HEK293 (cell line): ENCODE data around the gene NID2.

Experiments used
- CTCF ChIA-PET: fragments of 350-600 bp; formaldehyde crosslinking; extraction: SDS; loops from one replicate; lab custom pipeline; 2021; ENCODE audit warnings: antibody characterized with exemption; lab: Yijun Ruan, JAX
- POLR2A ChIA-PET: fragments of 300-600 bp; formaldehyde crosslinking; extraction: SDS; loops from one replicate; lab custom pipeline; 2020; ENCODE audit warnings: antibody characterized with exemption, inconsistent platforms; lab: Yijun Ruan, JAX
- H3K27ac ChIP-seq: fragments of 200-500 bp; sonication (Bioruptor generic); 2 replicates; pipeline ENCODE4 v1.5.1; 2014; ENCODE audit warnings: low read depth, low read length, control low read depth, inconsistent platforms; ENCODE audit errors: extremely low read depth
- H3K36me3 ChIP-seq, 2 experiments: fragments of 200-500 bp in 1 of 2; sonication (Bioruptor generic) in 1 of 2; 1 replicate in 1 of 2; 2 replicates in 1 of 2; pipeline ENCODE4 v1.5.1; 2014 to 2017; ENCODE audit warnings: inconsistent platforms in 2 of 2, low read length in 2 of 2; ENCODE audit not compliant: control insufficient read depth in 2 of 2, insufficient read depth in 1 of 2
- H3K4me1 ChIP-seq: fragments of 200-500 bp; sonication (Bioruptor generic); 2 replicates; pipeline ENCODE4 v1.5.1; 2014; ENCODE audit warnings: mild to moderate bottlenecking, low read length, inconsistent platforms; ENCODE audit not compliant: control insufficient read depth, insufficient read depth
- H3K4me3 ChIP-seq: 2 replicates; pipeline ENCODE4 v1.5.1; 2011; ENCODE audit warnings: low read depth, mild to moderate bottlenecking, control low read depth, low read length, moderate library complexity
- H3K9me3 ChIP-seq: fragments of 200-500 bp; sonication (Bioruptor generic); 2 replicates; pipeline ENCODE4 v1.5.1; 2014; ENCODE audit warnings: low read depth, low read length, inconsistent platforms; ENCODE audit not compliant: control insufficient read depth, insufficient read depth
- KLF8 ChIP-seq: fragments of 450-650 bp; formaldehyde crosslinking; IDR thresholded peaks from 2 replicates; pipeline ENCODE4 v1.5.1; 2016; ENCODE audit warnings: missing biosample characterization, missing genetic modification characterization
- MEIS1 ChIP-seq: sonication (generic); formaldehyde crosslinking; IDR thresholded peaks from 2 replicates; pipeline ENCODE4 v1.8.1; 2022; ENCODE audit warnings: missing genetic modification reagents, mild to moderate bottlenecking, borderline replicate concordance
- MZF1 ChIP-seq: fragments of 450-650 bp; formaldehyde crosslinking; IDR thresholded peaks from 2 replicates; pipeline ENCODE4 v1.5.1; 2017; ENCODE audit warnings: missing biosample characterization, missing genetic modification characterization, borderline replicate concordance
- SALL2 ChIP-seq: fragments of 450-650 bp; formaldehyde crosslinking; IDR thresholded peaks from 2 replicates; pipeline ENCODE4 v1.5.0; 2017; ENCODE audit warnings: missing biosample characterization, mild to moderate bottlenecking, missing genetic modification characterization, borderline replicate concordance
- SP3 ChIP-seq: fragments of 450-650 bp; formaldehyde crosslinking; IDR thresholded peaks from 2 replicates; pipeline ENCODE4 v1.5.1; 2016; ENCODE audit warnings: missing biosample characterization, missing genetic modification characterization
- ZBTB10 ChIP-seq: fragments of 450-650 bp; formaldehyde crosslinking; IDR thresholded peaks from 2 replicates; pipeline ENCODE4 v1.5.1; 2016; ENCODE audit warnings: missing biosample characterization, missing genetic modification characterization
- ZNF155 ChIP-seq: fragments of 450-650 bp; formaldehyde crosslinking; IDR thresholded peaks from 2 replicates; pipeline ENCODE4 v1.5.1; 2016; ENCODE audit warnings: missing biosample characterization, missing genetic modification characterization
- ZNF16 ChIP-seq: fragments of 450-650 bp; formaldehyde crosslinking; IDR thresholded peaks from 2 replicates; pipeline ENCODE4 v1.5.1; 2016; ENCODE audit warnings: low read depth, missing biosample characterization, missing genetic modification characterization
- ZNF248 ChIP-seq: fragments of 450-650 bp; formaldehyde crosslinking; IDR thresholded peaks from 2 replicates; pipeline ENCODE4 v1.5.1; 2017; ENCODE audit warnings: missing biosample characterization, missing genetic modification characterization
- ZNF26 ChIP-seq: fragments of 450-650 bp; formaldehyde crosslinking; IDR thresholded peaks from 2 replicates; pipeline ENCODE4 v1.5.1; 2016; ENCODE audit warnings: missing biosample characterization, missing genetic modification characterization
- ZNF324 ChIP-seq: fragments of 450-650 bp; formaldehyde crosslinking; IDR thresholded peaks from 2 replicates; pipeline ENCODE4 v1.5.1; 2016; ENCODE audit warnings: missing biosample characterization, missing genetic modification characterization
- ZNF341 ChIP-seq: fragments of 450-650 bp; formaldehyde crosslinking; IDR thresholded peaks from 2 replicates; pipeline ENCODE4; 2016; ENCODE audit warnings: low read depth, missing biosample characterization, missing genetic modification characterization
- ZNF350 ChIP-seq: fragments of 450-650 bp; formaldehyde crosslinking; IDR thresholded peaks from 2 replicates; pipeline ENCODE4 v1.5.0; 2017; ENCODE audit warnings: missing biosample characterization, mild to moderate bottlenecking, missing genetic modification characterization
- ZNF518A ChIP-seq: fragments of 450-650 bp; formaldehyde crosslinking; conservative IDR thresholded peaks from 2 replicates; pipeline ENCODE4 v1.5.1; 2016; ENCODE audit warnings: low read depth, missing biosample characterization, missing genetic modification characterization
- ZNF549 ChIP-seq: fragments of 450-650 bp; IDR thresholded peaks from 2 replicates; pipeline ENCODE4 v1.5.1; 2018; ENCODE audit warnings: missing biosample characterization, missing genetic modification characterization, mild to moderate bottlenecking, inconsistent platforms, moderate library complexity
- ZNF555 ChIP-seq: fragments of 450-650 bp; formaldehyde crosslinking; conservative IDR thresholded peaks from 2 replicates; pipeline ENCODE4 v1.5.1; 2017; ENCODE audit warnings: missing biosample characterization, mild to moderate bottlenecking, missing genetic modification characterization, inconsistent platforms
- ZNF610 ChIP-seq: fragments of 450-650 bp; formaldehyde crosslinking; IDR thresholded peaks from 2 replicates; pipeline ENCODE4 v1.5.1; 2016; ENCODE audit warnings: missing biosample characterization, missing genetic modification characterization, borderline replicate concordance
- ZNF639 ChIP-seq: fragments of 450-650 bp; formaldehyde crosslinking; IDR thresholded peaks from 2 replicates; pipeline ENCODE4 v1.5.1; 2016; ENCODE audit warnings: missing biosample characterization, missing genetic modification characterization
- ZNF701 ChIP-seq: fragments of 450-650 bp; formaldehyde crosslinking; IDR thresholded peaks from 2 replicates; pipeline ENCODE4 v1.5.1; 2016; ENCODE audit warnings: missing biosample characterization, missing genetic modification characterization
- ZNF768 ChIP-seq: fragments of 450-650 bp; formaldehyde crosslinking; IDR thresholded peaks from 2 replicates; pipeline ENCODE4 v1.5.1; 2018; ENCODE audit warnings: missing biosample characterization, mild to moderate bottlenecking, missing genetic modification characterization
- ZNF843 ChIP-seq: fragments of 450-650 bp; formaldehyde crosslinking; IDR thresholded peaks from 2 replicates; pipeline ENCODE4 v1.5.1; 2016; ENCODE audit warnings: missing biosample characterization, missing genetic modification characterization
- ZXDB ChIP-seq: fragments of 450-650 bp; formaldehyde crosslinking; IDR thresholded peaks from 2 replicates; pipeline ENCODE4 v1.5.1; 2016; ENCODE audit warnings: missing biosample characterization, missing genetic modification characterization

Gene NID2

GRCh38 chr14:51990488-51990887, 78.4 kb downstream of the NID2 start:
- Histone ChIP-seq H3K9me3 (no peaks in the 10 kb centered on the region), H3K27ac (no peak overlapping the region), H3K4me3 (peak overlapping the region; percentile 97), H3K4me1 (peaks cover 4% of the 10 kb centered on the region; the same call in 1 of the 2 replicates), H3K36me3 (peaks cover 41 to 44% of the 10 kb centered on the region in 2 experiments)
- TF ChIP-seq ZNF350 (tag by site-specific recombination): no peak
- no peak for TF ChIP-seq MEIS1
- TF ChIP-seq ZNF701 (tag by site-specific recombination): no peak
- no peak for TF ChIP-seq ZNF843 (tag by site-specific recombination)
- TF ChIP-seq ZNF768 (tag by site-specific recombination): no peak
- TF ChIP-seq ZNF324 (tag by site-specific recombination): no peak
- no peak for TF ChIP-seq ZBTB10 (tag by site-specific recombination)
- TF ChIP-seq ZNF155 (tag by site-specific recombination): no peak
- TF ChIP-seq MZF1 (tag by site-specific recombination): no peak
- no peak for TF ChIP-seq ZNF610 (tag by site-specific recombination)
- no peak for TF ChIP-seq ZNF639
- no peak for TF ChIP-seq SALL2 (tag by site-specific recombination)
- ChIA-PET CTCF (interaction anchor here (0.5 to 1.2 kb wide), 2 partner anchors 9 to 16 kb away, joined by 3 read pairs; no protein-coding TSS in a partner anchor), POLR2A (no interaction called here)

GRCh38 chr14:51989293-51990234, 79.3 kb downstream of the NID2 start, which contains the start of gene RTRAF:
RTRAF (plus strand) TSS chr14:51989546; CDS start chr14:51989640, 94 bp downstream.
- ChIA-PET POLR2A (interaction anchor here (1.5 kb wide), 1 partner anchor 82 kb away, joined by 3 read pairs; no protein-coding TSS in a partner anchor), CTCF (interaction anchor here (0.6 kb wide), 1 partner anchor 196 kb away, joined by 3 read pairs; no protein-coding TSS in a partner anchor)
- TF ChIP-seq ZNF341 (tag by site-specific recombination): peak; percentile 54
- TF ChIP-seq ZNF549 (tag by site-specific recombination): no peak
- TF ChIP-seq KLF8 (tag by site-specific recombination): peak; percentile 57; the same call in 1 of the 2 replicates
- TF ChIP-seq ZNF555: no peak
- no peak for TF ChIP-seq ZNF26 (tag by site-specific recombination)
- TF ChIP-seq ZXDB (tag by site-specific recombination): peak; percentile 80
- no peak for TF ChIP-seq ZNF16
- TF ChIP-seq ZNF248: no peak
- TF ChIP-seq ZNF518A: peak; percentile 52; the same call in 1 of the 2 replicates
- peak; percentile 88 for TF ChIP-seq SP3 (tag by site-specific recombination)

More at GRCh38 chr14:51989293-51990234, 79.3 kb downstream of the NID2 start, which contains the start of gene RTRAF:
- Histone ChIP-seq H3K4me1 (peaks cover 4% of the 10 kb centered on the region; the same call in 1 of the 2 replicates), H3K27ac (peak within 1 kb of the TSS; percentile 70), H3K36me3 (peaks cover 33 to 35% of the 10 kb centered on the region in 2 experiments), H3K9me3 (no peaks in the 10 kb centered on the region), H3K4me3 (peak within 1 kb of the TSS; percentile 97)
